Activated CD4-positive, CD25-positive, alpha-beta regulatory T cell (primary cell): ENCODE data around the gene SALL2.

Experiments used
- DNase-seq, 4 experiments: peaks; one replicate each; lab custom pipeline; 2025; lab: John Stamatoyannopoulos, UW

SALL2 gene

DNA sequence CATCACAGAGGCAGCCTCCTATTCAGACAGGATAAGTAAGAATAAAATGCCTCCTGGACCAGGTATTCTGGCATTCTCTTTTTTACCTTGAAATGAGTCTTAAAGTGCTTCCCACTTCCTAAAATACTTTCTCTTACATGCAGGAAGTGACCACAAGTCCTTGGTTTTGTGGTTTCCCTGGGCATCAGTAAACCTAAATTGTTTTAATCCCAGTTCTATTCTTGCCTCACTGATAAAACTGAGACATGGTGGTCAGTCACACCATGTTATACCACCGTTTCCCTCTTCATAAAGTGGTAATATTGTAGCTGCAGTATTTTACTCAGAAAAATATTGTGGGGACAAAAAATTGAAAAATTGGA is 1.2 kb upstream of the SALL2 start:
- DNase-seq: no peak

GRCh38 chr14:21526672-21527317 is 649 bp upstream of the SALL2 start:
- no peak for DNase-seq

GRCh38 chr14:21525571-21525961 is 580 bp downstream of the SALL2 start:
- no peak for DNase-seq

GRCh38 chr14:21524575-21525490 is 1.3 kb downstream of the SALL2 start:
- DNase-seq: no peak

DNA sequence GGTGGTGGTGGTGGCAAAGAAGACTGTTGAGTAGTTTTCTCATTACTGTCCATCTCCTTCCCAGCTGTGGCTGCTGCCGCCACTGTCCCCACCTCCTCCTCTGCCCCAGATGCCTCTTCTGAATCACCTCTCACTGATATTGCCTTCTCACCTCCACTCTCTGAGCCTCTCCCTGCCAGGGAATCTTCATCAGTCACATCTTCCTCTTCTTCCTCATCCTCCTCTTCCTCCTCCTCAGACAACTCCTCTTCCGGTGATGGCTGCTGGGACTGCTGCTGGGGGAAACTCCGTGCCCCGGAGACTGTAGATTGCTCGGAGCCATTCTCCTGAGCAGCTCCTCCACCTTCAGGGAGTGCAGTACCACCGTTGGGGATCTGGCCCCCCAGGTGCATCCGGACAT is 2.9 kb downstream of the SALL2 start:
- DNase-seq: no peak

- no peak for DNase-seq
Measured at GRCh38 chr14:21521501-21521900, 4.6 kb downstream of the SALL2 start.

DNA sequence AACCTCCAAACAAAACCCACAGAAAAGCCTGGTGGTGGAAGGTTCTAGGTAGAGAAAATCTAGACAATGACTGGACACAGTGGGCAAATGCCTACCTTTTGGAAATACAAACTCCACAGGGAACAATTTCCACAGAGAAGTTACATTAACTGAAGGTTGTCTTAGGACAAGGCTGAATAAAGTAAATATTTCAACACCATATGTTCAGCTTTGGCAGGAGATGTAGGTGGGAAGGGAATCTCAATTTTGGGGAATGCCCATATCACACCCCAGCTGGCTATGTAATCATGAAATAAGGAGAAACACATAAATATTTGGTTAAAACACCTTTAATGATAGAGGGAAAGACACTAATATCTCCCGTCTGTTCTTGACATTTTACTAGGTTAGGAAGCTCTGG is 5.4 kb downstream of the SALL2 start:
- no peak for DNase-seq

DNA sequence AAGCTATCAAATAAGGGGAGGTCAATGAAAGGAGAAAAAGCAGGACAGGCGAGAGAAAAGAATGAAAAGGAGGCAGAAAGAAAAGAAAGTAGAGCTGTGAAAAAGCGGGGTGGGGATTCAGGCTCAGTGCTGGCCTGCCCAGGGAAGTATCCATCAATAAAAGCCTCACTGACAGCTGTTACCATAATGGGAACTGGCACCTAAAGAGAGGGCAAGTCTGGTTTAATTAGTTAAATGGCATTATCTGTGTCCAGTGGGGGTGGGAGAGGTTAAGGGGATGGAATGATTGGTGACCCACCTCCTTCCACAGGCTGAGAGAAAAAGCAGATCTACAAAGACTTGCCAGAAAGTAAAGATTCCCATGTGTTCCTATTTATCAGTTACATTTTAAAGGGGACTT is 7.4 kb downstream of the SALL2 start:
- no peak for DNase-seq

DNA sequence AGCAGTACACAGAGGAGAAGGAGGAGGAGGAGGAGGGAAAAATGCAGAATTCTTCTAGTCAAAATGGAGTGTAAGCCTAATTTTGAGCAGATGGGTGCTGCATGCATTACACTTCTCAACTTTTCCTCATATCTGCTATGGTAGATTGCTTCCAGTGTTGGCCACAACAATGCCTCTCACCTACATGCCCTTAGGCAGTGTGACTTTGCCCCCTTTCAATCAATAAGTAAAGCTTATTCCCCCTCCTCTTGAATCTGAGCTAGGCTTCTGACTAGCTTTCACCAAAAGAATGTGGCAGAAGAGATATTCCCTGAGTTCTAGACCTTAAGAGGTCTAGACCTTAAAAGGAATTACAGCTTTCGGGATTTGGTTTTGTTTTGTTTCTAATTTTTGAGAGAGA is 11.8 kb downstream of the SALL2 start:
- no peak for DNase-seq

DNA sequence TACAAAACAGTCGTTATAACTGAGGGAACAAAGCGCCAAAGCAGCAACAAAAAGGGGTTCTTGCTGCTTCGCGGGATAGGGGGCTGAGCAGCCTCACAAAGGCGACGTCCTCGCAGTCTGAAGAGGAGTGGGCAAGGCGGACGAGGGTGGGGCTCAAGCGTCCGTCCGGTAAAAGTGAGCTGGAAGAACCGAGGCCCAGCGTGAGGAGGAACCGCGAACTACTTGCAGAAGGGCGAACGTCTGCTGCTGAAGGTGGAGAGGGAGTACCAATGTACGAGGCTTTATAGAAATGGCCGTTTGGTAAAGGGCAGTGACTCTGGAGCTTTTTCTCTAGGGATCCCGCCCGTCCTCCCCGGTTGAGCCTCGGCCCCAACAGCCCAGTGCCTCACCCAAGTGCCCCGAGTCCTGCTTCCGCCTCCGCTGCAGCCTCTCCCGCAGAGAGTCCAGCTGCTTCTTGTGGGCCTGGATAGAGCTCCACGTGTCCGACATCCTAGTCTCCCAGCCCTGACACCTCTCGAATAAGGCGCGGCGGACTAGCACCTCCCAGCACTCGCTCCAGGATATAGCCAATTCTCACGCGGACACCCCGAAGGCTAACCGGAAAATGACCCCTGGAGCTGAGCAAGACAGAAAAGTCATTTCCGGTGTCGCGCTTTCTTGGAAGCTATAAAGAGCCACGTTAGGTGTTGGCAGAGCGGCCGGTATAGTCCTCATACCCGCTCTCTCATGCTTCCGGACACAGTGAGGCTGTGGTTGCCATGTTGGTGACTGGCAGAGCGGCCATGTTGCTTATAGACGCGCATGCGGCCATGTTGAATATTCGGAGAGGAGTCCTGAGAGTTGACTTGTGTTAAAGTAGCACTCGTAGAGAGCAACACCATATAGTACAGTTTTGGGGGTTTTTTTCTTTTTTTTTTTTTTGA is 15.2 kb downstream of the SALL2 start, which contains the start of gene METTL3:
Gene METTL3, minus strand, starts transcription at position 606 of the 923 bp plus-strand sequence. Its CDS starts 117 bp downstream, at position 489.
- peak; percentile 72 to 87 (median 81) for DNase-seq

- no peak for DNase-seq
Measured at GRCh38 chr14:21509432-21510143, 16.6 kb downstream of the SALL2 start.

- no peak for DNase-seq
Measured at GRCh38 chr14:21506557-21506956, 19.6 kb downstream of the SALL2 start.

DNA sequence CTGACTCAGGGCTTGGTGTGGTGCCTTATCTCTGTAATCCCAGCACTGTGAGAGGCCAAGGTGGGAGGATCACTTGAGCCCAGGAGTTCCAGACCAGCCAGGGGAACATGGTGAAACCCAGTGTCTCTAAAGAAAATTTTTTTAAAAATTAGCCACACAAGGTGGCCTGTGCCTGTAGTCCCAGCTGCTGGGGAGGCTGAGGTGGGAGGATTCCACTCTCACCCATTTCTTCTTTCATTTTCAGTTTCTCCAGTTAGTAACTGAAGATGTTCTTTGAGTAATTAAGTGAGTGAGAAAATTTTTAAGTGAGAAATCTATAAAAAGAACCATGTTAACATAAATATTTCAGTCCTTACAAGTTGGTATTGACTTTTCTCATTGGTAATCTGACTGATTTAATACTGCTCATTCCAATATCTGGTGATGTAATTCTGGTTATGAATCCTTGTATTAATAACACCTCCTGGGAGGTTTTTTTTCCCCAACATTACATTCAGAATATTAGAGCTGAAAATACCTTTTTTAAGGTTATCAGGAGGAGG is 21.1 kb downstream of the SALL2 start:
- DNase-seq: no peak

DNA sequence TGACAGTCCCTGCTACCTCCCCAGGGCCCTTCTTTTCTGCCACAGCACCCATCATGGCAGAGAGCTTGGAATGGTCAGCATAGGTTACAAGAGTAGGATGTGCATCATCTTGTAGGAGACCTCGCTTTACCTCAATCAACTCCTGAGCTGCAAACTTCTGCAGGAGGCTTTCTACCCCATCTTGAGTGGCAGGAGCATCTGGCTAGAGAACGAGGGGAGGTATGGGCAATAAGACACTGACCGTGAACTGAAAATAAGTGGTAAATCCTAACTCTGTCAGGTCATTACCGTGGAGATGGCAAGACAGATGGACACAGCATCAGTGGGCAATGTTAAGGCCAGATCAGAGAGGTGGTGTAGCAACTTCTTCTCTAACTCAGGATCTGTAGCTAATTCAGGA is 22.8 kb downstream of the SALL2 start:
- no peak for DNase-seq

DNA sequence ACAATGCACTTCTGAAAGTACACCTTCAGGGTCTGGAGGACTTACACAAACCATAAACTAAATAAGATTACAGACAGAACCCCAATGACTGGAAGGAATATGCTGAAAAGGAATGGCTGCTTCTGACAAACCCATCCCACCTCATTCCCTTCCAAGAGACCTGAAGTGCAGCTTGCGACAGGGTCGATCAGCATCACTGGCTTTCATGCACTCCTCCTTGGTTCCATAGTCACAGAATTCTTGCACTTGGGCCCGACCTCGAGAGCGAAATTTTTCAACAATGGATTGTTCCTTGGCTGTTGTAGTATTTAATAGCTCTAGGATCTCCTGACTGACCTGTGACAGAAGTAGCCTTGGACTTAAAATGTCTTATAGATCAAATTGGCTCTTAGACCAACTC is 24.6 kb downstream of the SALL2 start:
- DNase-seq: no peak

DNA sequence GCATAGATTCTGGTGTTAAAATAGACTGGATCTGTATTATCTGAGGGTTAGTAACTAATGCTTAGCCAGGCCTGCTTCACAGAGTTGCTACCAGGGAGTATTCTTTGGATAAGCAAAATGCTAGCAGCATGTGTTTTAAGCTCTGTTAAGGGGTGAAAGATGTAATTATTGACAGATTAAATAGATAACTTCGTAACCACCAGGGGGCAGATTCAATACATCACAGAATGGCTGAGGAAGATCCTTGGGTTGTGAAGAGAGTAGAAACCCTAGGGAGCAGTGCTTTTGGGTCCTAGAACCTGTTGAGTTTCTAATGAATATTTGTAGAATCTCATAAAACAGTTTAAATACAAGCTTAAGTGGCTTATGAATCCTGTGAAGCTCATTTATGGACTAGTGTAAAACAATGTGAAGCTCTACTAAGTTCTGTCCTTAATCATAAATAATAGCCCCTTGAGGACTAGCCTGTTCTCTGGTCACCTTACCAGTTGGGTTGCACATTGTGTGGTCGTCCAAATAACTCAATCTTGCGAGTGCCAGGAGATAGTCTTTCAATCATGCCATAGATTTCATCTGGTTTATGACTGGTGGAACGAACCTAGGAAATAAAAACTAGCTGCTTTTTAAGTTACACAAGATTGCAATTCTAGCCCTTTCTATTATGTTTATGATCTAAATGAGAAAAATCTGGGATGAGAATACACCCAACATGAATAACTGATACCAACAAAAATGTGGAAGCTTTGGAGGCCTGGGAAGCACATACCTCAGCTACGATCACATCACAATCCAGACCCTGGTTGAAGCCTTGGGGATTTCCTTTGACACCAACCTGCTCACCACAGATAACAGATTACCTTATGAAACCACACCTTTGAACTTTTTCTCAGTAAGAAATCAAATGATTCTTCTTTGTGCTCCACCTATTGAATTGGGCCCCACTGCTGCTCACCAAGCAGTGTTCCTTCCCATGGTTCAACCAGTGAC is 27.3 kb downstream of the SALL2 start:
- DNase-seq: peak in 1 of 4 experiments; percentile 7

- DNase-seq: no peak
Measured at GRCh38 chr14:21496453-21496852, 29.7 kb downstream of the SALL2 start.

- no peak for DNase-seq
Measured at GRCh38 chr14:21494902-21495762, 31.0 kb downstream of the SALL2 start.

DNA sequence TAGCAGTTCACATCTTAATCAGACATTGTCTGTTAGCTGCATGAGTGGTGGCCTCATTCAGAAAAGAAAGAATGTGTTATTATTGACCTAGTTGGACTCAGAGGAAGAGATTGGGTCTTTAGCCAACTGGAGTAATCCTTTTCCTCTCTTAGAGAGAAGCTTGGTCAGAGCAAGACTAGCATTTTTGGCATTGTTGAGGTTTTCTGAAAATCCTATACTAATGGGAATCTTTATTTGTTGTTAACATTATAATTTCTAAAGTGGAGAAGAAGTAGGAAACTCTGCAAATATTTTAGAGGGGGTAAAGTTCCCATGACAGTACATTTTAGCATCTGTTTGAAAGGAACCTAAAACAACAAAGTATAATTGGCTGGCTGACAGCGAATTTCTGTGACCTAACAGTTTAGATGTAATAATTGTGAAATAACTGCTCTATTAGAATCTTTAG is 39.5 kb downstream of the SALL2 start:
- DNase-seq: no peak
